H1 (cell line): Measurements from ENCODE around the gene AP3D1. TPM values are rescaled to one million over a fixed set of nuclear protein-coding genes. Genes with fewer than 3 reads are reported as not detected.

Experiments used
- SUZ12 ChIP-seq: fragments of 200-600 bp; sonication (generic); IDR thresholded peaks from 2 replicates; pipeline ENCODE4 v1.6.1; 2012; ENCODE audit warnings: mild to moderate bottlenecking, inconsistent platforms, low read length, moderate library complexity, mixed read lengths
- polyA plus RNA-seq, 7 experiments: library from polyadenylated mRNA; depleted of rRNA in 3 of 7; stranded (reverse) in 5 of 7; unstranded in 2 of 7; fragments of >200 nt in 5 of 7; fragments of 200-250 nt in 2 of 7; gene quantifications; 1 replicate in 5 of 7; 2 replicates in 1 of 7; 4 replicates in 1 of 7; pipeline versions ENCODE4 v1.2.1 to v1.2.3, GENCODE V29; 2011 to 2013; ENCODE audit warnings: missing spikeins in 2 of 7, mixed read lengths in 2 of 7
- total RNA-seq: library from RNA; stranded (reverse); fragmentation: NEBNext Ultra II Directional; extraction: Animal tissue kit (Norgen Biotek cat#: 25700); gene quantifications from 2 replicates; pipeline ENCODE4 v1.2.1, GENCODE V29; 2021
- TF ChIP-seq, protein P1 (sequence below): IDR thresholded peaks from 2 replicates; pipeline ENCODE4 v1.6.1; 2012; ENCODE audit warnings: low read length, inconsistent platforms
- TF ChIP-seq, protein P2 (sequence below): IDR thresholded peaks from 2 replicates; pipeline ENCODE4 v1.6.1; 2011; ENCODE audit warnings: low read depth, mild to moderate bottlenecking, low read length; ENCODE audit not compliant: insufficient read depth

Gene AP3D1
- total and polyA plus RNA-seq, 2 of the 8 experiments (the other 6 are each of a cell fraction or from before 2014, with no cell fraction given) = 161 to 174 TPM

DNA sequence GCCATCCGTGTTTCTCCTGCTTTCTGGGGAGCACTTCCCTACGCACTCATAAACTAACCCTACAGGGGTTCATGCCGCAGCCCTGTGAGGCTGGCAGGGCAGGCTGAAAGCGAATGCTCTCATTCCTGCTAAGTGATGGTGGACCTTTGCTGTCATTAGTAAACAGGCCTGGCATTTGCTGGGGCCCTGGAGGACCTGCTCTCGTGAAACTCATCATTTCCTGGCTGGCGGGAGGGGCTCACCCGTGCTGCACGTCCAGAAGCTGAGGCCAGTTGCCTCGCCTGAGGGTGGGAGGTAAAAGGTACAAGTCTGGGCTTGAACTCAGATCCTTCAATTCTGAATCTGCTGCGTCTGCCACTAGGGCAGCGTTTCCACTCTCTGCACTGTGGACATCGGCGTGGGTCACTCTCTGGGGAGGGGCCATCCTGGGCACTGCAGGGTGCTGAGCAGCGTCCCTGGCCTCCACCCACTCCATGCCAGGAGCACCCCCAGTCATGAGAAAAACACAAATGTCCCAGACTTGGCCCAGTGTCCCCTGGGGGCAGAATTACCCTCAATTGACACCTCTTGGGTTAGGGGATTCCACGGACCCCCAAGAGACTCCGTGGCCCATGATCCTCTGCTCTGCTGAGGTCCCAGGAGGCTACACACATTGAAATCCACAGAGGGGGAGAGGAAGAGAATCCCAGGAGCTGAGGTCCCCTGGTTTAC lies 62.2 kb downstream of the AP3D1 start (continued):
- TF ChIP-seq, protein P1, sequence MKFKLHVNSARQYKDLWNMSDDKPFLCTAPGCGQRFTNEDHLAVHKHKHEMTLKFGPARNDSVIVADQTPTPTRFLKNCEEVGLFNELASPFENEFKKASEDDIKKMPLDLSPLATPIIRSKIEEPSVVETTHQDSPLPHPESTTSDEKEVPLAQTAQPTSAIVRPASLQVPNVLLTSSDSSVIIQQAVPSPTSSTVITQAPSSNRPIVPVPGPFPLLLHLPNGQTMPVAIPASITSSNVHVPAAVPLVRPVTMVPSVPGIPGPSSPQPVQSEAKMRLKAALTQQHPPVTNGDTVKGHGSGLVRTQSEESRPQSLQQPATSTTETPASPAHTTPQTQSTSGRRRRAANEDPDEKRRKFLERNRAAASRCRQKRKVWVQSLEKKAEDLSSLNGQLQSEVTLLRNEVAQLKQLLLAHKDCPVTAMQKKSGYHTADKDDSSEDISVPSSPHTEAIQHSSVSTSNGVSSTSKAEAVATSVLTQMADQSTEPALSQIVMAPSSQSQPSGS = no peak
- TF ChIP-seq, protein P2, sequence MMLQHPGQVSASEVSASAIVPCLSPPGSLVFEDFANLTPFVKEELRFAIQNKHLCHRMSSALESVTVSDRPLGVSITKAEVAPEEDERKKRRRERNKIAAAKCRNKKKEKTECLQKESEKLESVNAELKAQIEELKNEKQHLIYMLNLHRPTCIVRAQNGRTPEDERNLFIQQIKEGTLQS = no peak
- TF ChIP-seq SUZ12 = no peak
